DND-41 (cell line): ENCODE data around the gene KLRF1.

ENCODE experiments used
- ATAC-seq: fragments of 200-7000 bp; cut with Tn5 transposase; 3 replicates; pipeline ENCODE4 v1.9.1; 2021; ENCODE audit warnings: low read depth; ENCODE audit not compliant: insufficient read depth
- DNase-seq: peaks from one replicate; pipeline ENCODE4 v3.0.0-alpha.2; 2020
- H2AFZ ChIP-seq: 2 replicates; pipeline ENCODE4 v1.6.0; 2012; ENCODE audit warnings: low read depth, low read length
- H3K27ac ChIP-seq: 2 replicates; pipeline ENCODE4 v1.5.1; 2012; ENCODE audit warnings: low read length, inconsistent platforms
- H3K27me3 ChIP-seq: fragments of 200-600 bp; sonication (generic); 2 replicates; pipeline ENCODE4 v1.6.0; 2012; ENCODE audit warnings: low read length, mild to moderate bottlenecking, inconsistent platforms; ENCODE audit not compliant: insufficient read depth, poor library complexity
- H3K36me3 ChIP-seq: 2 replicates; pipeline ENCODE4 v1.5.1; 2012; ENCODE audit warnings: low read length, inconsistent platforms; ENCODE audit not compliant: insufficient read depth
- H3K4me1 ChIP-seq: 2 replicates; pipeline ENCODE4 v1.5.1; 2012; ENCODE audit warnings: mild to moderate bottlenecking, low read length; ENCODE audit not compliant: insufficient read depth
- H3K4me2 ChIP-seq: 2 replicates; pipeline ENCODE4 v1.6.0; 2012; ENCODE audit warnings: mild to moderate bottlenecking, moderate library complexity, low read length, inconsistent platforms; ENCODE audit not compliant: insufficient read depth
- H3K4me3 ChIP-seq, 2 experiments: fragments of 200-600 bp in 1 of 2; shearing (Covaris generic) in 1 of 2; 2 replicates each; pipeline ENCODE4 v1.5.1; 2012 to 2016; ENCODE audit warnings: inconsistent platforms in 2 of 2, low read length in 2 of 2, mild to moderate bottlenecking in 2 of 2, low read depth in 1 of 2, moderate library complexity in 1 of 2
- H3K79me2 ChIP-seq: 2 replicates; pipeline ENCODE4 v1.6.0; 2012; ENCODE audit warnings: low read length, inconsistent platforms; ENCODE audit not compliant: insufficient read depth
- H3K9ac ChIP-seq: 2 replicates; pipeline ENCODE4 v1.6.0; 2012; ENCODE audit warnings: low read depth, mild to moderate bottlenecking, inconsistent platforms, low read length, moderate library complexity
- H3K9me3 ChIP-seq: 2 replicates; pipeline ENCODE4 v1.5.1; 2012; ENCODE audit warnings: low read length, moderate library complexity, mild to moderate bottlenecking, inconsistent platforms; ENCODE audit not compliant: insufficient read depth, severe bottlenecking
- H4K20me1 ChIP-seq: 2 replicates; pipeline ENCODE4 v1.6.0; 2012; ENCODE audit warnings: low read length; ENCODE audit not compliant: insufficient read depth
- CTCF ChIP-seq: IDR thresholded peaks from 2 replicates; pipeline ENCODE4 v1.5.1; 2012; ENCODE audit warnings: borderline replicate concordance, low read length, moderate library complexity, mild to moderate bottlenecking; ENCODE audit not compliant: poor library complexity, severe bottlenecking; ENCODE audit errors: extremely low read depth
- EZH2 ChIP-seq: IDR thresholded peaks from 3 replicates; pipeline ENCODE4 v1.6.1; 2012; ENCODE audit warnings: borderline replicate concordance, low read depth, mild to moderate bottlenecking, moderate library complexity, low read length, inconsistent platforms; ENCODE audit not compliant: severe bottlenecking

The KLRF1 gene

GRCh38 chr12:9829982-9830381, 2.7 kb downstream of the KLRF1 start:
- Histone ChIP-seq H3K27me3 (no peaks in the 10 kb centered on the region), H3K27ac (no peak overlapping the region), H4K20me1 (no peaks in the 10 kb centered on the region), H3K4me1 (no peaks in the 10 kb centered on the region), H3K79me2 (no peaks in the 10 kb centered on the region), H3K4me2 (no peak overlapping the region), H3K4me3 (no peak overlapping the region), H3K9me3 (no peaks in the 10 kb centered on the region), H2AFZ (no peak overlapping the region), H3K36me3 (no peaks in the 10 kb centered on the region), H3K9ac (no peak overlapping the region)
- TF ChIP-seq CTCF (no peak), EZH2 (no peak)
- ATAC-seq (no peak), DNase-seq (no peak)

DNA sequence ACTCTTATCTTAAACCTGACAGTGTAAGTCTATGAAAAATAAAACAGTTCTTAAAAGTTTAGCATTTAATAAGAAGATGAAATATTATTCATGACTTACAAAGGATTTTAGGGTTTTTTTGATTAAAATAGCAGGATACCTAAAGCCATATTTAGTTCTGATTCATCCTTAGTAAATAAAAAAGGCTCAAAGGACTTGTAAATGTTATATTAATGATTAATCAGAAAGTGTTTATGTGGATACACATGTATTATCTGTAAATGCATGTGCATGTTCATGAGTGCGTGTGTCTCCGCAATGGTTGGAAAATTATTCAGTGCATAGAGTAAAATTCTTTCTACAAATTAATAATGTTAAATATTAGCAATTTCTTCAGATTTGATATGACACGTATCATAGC, 4.4 kb downstream of the KLRF1 start:
- Histone ChIP-seq H3K4me1 (no peaks in the 10 kb centered on the region), H4K20me1 (no peaks in the 10 kb centered on the region), H3K9me3 (no peaks in the 10 kb centered on the region), H3K9ac (no peak overlapping the region), H2AFZ (no peak overlapping the region), H3K36me3 (no peaks in the 10 kb centered on the region), H3K27ac (no peak overlapping the region), H3K79me2 (no peaks in the 10 kb centered on the region), H3K4me2 (no peak overlapping the region), H3K4me3 (no peak overlapping the region), H3K27me3 (no peaks in the 10 kb centered on the region)
- DNase-seq = no peak
- ATAC-seq = no peak
- TF ChIP-seq CTCF (no peak), EZH2 (no peak)

DNA sequence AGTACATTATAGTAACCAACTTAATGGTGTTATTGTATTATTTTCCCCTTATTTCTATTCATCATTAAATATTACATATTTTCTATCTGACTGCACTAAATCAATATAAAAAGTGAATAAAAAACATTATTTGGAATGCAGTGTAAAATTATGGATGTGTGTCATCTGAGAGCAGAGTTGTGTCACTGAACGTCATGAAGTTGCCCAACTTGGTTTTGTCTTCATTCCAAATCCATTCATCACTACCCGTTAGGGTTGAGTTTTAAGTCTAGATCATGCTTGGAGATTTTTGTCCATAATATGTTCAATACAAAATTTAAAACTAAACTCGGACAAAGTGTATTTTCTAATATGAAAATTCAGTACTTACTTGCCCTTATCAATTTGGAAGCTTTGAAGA, 16.1 kb downstream of the KLRF1 start:
- Histone ChIP-seq H3K36me3 (no peaks in the 10 kb centered on the region), H3K9ac (no peak overlapping the region), H3K27ac (no peak overlapping the region), H3K9me3 (no peaks in the 10 kb centered on the region), H3K4me1 (no peaks in the 10 kb centered on the region), H3K79me2 (no peaks in the 10 kb centered on the region), H3K27me3 (peaks cover 3% of the 10 kb centered on the region), H4K20me1 (no peaks in the 10 kb centered on the region), H3K4me3 (no peak overlapping the region), H2AFZ (no peak overlapping the region), H3K4me2 (no peak overlapping the region)
- no peak for TF ChIP-seq CTCF
- TF ChIP-seq EZH2 = no peak
- ATAC-seq = no peak
- no peak for DNase-seq

DNA sequence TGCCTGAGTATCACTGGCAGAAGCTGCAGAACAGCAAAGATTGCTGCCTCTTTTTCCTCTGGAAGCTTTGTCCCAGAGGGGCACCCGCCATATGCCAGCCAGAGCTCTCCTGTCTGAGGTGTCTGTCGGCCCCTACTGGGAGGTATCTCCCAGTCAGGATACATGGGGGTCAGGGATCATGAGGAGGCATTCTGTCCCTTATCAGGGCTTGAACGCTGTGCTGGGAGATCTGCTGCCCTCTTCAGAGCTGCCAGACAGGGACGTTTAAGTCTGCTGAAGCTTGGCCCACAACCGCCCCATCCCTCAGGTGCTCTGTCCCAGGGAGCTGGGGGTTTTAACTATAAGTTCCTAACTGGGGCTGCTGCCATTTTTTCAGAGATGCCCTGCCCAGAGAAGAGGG, 21.6 kb downstream of the KLRF1 start:
- no peaks in the 10 kb centered on the region for H3K4me1 ChIP-seq
- no peaks in the 10 kb centered on the region for H3K9me3 ChIP-seq
- H3K36me3 ChIP-seq = peaks cover 14% of the 10 kb centered on the region; the same call in 1 of the 2 replicates
- no peak overlapping the region for H3K27ac ChIP-seq
- H2AFZ ChIP-seq = no peak overlapping the region
- H3K79me2 ChIP-seq = no peaks in the 10 kb centered on the region
- no peak overlapping the region for H3K4me2 ChIP-seq
- no peak overlapping the region for H3K9ac ChIP-seq
- H3K4me3 ChIP-seq = no peak overlapping the region
- TF ChIP-seq EZH2 (no peak), CTCF (no peak)
- H4K20me1 ChIP-seq = no peaks in the 10 kb centered on the region
- no peak for ATAC-seq
- H3K27me3 ChIP-seq = no peaks in the 10 kb centered on the region
- DNase-seq = no peak
